Tibial nerve (tissue), 3 donors: ENCODE measurements around the gene MCRS1.

ENCODE experiments used
- POLR2A ChIP-seq, 2 donors: fragments of 450-650 bp; IDR thresholded peaks; one replicate each; pipeline ENCODE4 v1.6.1; 2017; ENCODE audit warnings: antibody characterized with exemption in 2 of 2, mild to moderate bottlenecking in 2 of 2, moderate library complexity in 2 of 2
- TF ChIP-seq, protein P1 (sequence below), 5 experiments: fragments of 200-600 bp in 3 of 5; fragments of 450-650 bp in 2 of 5; sonication (generic) in 3 of 5; IDR thresholded peaks; one replicate each; pipeline ENCODE4 v1.5.1; 2016 to 2019; ENCODE audit warnings: antibody characterized with exemption in 5 of 5, mild to moderate bottlenecking in 3 of 5, moderate library complexity in 2 of 5

GRCh38 chr12:49527361-49528130 lies 40.4 kb downstream of the MCRS1 start:
- TF ChIP-seq, protein P1, sequence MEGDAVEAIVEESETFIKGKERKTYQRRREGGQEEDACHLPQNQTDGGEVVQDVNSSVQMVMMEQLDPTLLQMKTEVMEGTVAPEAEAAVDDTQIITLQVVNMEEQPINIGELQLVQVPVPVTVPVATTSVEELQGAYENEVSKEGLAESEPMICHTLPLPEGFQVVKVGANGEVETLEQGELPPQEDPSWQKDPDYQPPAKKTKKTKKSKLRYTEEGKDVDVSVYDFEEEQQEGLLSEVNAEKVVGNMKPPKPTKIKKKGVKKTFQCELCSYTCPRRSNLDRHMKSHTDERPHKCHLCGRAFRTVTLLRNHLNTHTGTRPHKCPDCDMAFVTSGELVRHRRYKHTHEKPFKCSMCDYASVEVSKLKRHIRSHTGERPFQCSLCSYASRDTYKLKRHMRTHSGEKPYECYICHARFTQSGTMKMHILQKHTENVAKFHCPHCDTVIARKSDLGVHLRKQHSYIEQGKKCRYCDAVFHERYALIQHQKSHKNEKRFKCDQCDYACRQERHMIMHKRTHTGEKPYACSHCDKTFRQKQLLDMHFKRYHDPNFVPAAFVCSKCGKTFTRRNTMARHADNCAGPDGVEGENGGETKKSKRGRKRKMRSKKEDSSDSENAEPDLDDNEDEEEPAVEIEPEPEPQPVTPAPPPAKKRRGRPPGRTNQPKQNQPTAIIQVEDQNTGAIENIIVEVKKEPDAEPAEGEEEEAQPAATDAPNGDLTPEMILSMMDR (IDR thresholded peaks at IDR 0.05) = no peak
- no peak for TF ChIP-seq POLR2A (IDR thresholded peaks at IDR 0.05)
